ENCODE results near the gene PKNOX2.

DNA sequence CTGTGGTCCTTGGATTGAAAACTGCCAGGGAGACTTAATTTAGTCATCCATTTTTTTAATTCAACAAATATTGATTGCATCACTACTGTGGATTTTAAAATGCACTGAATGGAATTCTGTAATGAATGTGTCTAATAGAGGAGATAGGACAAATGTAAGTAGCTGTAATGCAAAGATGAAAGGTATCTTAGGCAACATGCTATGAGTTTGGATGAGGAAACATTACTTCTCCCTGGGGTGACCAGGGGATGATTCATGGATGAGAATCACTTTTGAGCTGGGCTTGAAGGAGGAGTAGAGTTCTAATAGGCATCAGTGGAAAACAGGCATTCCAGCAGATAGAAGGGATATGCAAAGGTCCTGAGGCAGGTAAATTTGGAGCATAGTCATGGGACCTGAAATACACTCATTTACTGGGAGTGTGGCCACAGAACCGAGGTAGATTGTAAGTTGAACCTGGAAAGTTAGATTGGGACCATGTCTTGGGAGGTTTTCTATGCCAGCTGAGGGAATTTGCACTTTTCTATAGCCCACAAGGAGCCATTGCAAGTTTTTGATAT, 43.4 kb downstream of the PKNOX2 start:
- TF ChIP-seq, protein P1, sequence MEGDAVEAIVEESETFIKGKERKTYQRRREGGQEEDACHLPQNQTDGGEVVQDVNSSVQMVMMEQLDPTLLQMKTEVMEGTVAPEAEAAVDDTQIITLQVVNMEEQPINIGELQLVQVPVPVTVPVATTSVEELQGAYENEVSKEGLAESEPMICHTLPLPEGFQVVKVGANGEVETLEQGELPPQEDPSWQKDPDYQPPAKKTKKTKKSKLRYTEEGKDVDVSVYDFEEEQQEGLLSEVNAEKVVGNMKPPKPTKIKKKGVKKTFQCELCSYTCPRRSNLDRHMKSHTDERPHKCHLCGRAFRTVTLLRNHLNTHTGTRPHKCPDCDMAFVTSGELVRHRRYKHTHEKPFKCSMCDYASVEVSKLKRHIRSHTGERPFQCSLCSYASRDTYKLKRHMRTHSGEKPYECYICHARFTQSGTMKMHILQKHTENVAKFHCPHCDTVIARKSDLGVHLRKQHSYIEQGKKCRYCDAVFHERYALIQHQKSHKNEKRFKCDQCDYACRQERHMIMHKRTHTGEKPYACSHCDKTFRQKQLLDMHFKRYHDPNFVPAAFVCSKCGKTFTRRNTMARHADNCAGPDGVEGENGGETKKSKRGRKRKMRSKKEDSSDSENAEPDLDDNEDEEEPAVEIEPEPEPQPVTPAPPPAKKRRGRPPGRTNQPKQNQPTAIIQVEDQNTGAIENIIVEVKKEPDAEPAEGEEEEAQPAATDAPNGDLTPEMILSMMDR (IDR thresholded peaks at IDR 0.05; ENCODE audit: low read depth, low read length, missing input control), result no peak
- no peak for TF ChIP-seq RAD21 (IDR thresholded peaks at IDR 0.05)
